Measurements from ENCODE around the gene IRF2. TPM values are rescaled to one million over a fixed set of nuclear protein-coding genes. Genes with fewer than 3 reads are reported as not detected.

Gene IRF2
- total and polyA plus RNA-seq, 12 donors = 19.0 to 93.1 (median 52.3) TPM

- intact Hi-C loops (cut with DNase I) = no loop called here
- H3K4me3 ChIP-seq = no peak overlapping the region
- no peaks in the 10 kb centered on the region for H3K36me3 ChIP-seq (replicated peaks in 1 of 2)
- H3K9me3 ChIP-seq (replicated peaks in 1 of 3) = no peaks in the 10 kb centered on the region
- 79 to 100% (median 92%) methylated on average over 5 to 10 of the region's 10 CpGs for WGBS, 4 donors
- DNase-seq = no peak
- H3K27ac ChIP-seq = no peak overlapping the region
- H3K4me1 ChIP-seq (replicated peaks in 1 of 2) = peaks cover 0 to 7% of the 10 kb centered on the region in 2 donors
- H3K27me3 ChIP-seq = no peaks in the 10 kb centered on the region
- TF ChIP-seq, protein P1, sequence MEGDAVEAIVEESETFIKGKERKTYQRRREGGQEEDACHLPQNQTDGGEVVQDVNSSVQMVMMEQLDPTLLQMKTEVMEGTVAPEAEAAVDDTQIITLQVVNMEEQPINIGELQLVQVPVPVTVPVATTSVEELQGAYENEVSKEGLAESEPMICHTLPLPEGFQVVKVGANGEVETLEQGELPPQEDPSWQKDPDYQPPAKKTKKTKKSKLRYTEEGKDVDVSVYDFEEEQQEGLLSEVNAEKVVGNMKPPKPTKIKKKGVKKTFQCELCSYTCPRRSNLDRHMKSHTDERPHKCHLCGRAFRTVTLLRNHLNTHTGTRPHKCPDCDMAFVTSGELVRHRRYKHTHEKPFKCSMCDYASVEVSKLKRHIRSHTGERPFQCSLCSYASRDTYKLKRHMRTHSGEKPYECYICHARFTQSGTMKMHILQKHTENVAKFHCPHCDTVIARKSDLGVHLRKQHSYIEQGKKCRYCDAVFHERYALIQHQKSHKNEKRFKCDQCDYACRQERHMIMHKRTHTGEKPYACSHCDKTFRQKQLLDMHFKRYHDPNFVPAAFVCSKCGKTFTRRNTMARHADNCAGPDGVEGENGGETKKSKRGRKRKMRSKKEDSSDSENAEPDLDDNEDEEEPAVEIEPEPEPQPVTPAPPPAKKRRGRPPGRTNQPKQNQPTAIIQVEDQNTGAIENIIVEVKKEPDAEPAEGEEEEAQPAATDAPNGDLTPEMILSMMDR (IDR thresholded peaks at IDR 0.05) = no peak
- TF ChIP-seq POLR2A (IDR thresholded peaks at IDR 0.05) = no peak
These were observed 24.2 kb upstream of the IRF2 start for GRCh38 chr4:184498598-184498997.

- no peak for DNase-seq
- WGBS, 4 donors = 93 to 100% (median 95%) methylated on average over 4 to 8 of the region's 8 CpGs
- no peaks in the 10 kb centered on the region for H3K27me3 ChIP-seq
- H3K4me3 ChIP-seq = no peak overlapping the region
- H3K27ac ChIP-seq = no peak overlapping the region
- TF ChIP-seq, protein P1 (IDR thresholded peaks at IDR 0.05) = no peak
- TF ChIP-seq POLR2A (IDR thresholded peaks at IDR 0.05) = no peak
- H3K9me3 ChIP-seq (replicated peaks in 1 of 3) = no peaks in the 10 kb centered on the region
- no peaks in the 10 kb centered on the region for H3K36me3 ChIP-seq (replicated peaks in 1 of 2)
- H3K4me1 ChIP-seq (replicated peaks in 1 of 2) = no peaks in the 10 kb centered on the region
- intact Hi-C loops (cut with DNase I) = no loop called here
These were observed 15.4 kb upstream of the IRF2 start for GRCh38 chr4:184489771-184490170.

DNA sequence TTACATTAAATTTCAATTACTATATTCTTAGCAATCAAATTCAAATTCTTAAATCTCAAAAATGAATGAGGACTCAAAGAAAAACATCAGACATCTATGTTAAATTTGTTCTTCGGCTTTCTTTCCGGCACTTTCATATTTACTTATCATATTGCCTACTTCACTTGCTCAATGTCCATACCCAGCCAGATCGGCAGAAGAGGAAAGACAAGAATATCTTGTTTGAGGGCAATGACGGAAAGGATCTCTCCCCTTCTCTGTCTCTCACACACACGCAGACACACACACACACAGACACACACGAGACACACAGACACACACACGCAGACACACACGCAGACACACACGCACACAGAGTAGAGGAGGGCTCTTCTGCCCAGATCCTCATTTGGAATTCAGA lies 13.2 kb upstream of the IRF2 start:
- Histone ChIP-seq H3K4me1 (replicated peaks in 1 of 2) (no peaks in the 10 kb centered on the region), H3K9me3 (replicated peaks in 1 of 3) (no peaks in the 10 kb centered on the region), H3K36me3 (replicated peaks in 1 of 2) (no peaks in the 10 kb centered on the region), H3K4me3 (no peak overlapping the region), H3K27ac (no peak overlapping the region), H3K27me3 (no peaks in the 10 kb centered on the region)
- intact Hi-C loops (cut with DNase I) = no loop called here
- 89 to 95% (median 93%) methylated on average over 9 of the region's 9 CpGs for WGBS, 4 donors
- TF ChIP-seq POLR2A (IDR thresholded peaks at IDR 0.05) = no peak
- TF ChIP-seq, protein P1 (IDR thresholded peaks at IDR 0.05) = no peak
- no peak for DNase-seq

DNA sequence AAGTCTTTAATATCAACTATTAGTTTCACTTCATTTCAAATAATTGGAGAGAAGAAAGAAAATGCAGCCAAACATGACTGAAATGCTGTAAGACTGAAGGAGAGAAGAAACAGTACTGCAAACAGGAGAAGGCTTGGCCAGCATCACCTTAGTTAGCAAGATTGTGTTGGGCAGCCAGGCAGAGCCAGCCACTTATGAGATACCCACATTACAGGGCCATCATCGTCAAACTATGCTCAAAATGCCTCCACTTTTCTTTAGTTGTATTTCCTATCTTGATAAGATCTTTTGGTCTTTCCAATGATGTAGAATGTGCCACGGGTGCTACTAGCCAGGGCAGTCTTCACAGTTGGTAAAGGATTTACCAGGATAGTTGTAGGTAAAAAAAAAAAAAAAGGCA lies 10.9 kb upstream of the IRF2 start:
- intact Hi-C loops (cut with DNase I) = no loop called here
- H3K9me3 ChIP-seq (replicated peaks in 1 of 3) = no peaks in the 10 kb centered on the region
- no peaks in the 10 kb centered on the region for H3K27me3 ChIP-seq
- 81 to 95% (median 85%) methylated on average over 2 of the region's 2 CpGs for WGBS, 4 donors
- DNase-seq = no peak
- no peaks in the 10 kb centered on the region for H3K36me3 ChIP-seq (replicated peaks in 1 of 2)
- H3K4me3 ChIP-seq = no peak overlapping the region
- H3K4me1 ChIP-seq (replicated peaks in 1 of 2) = peaks cover 0 to 3% of the 10 kb centered on the region in 2 donors
- no peak overlapping the region for H3K27ac ChIP-seq
- TF ChIP-seq, protein P1 (IDR thresholded peaks at IDR 0.05) = no peak
- no peak for TF ChIP-seq POLR2A (IDR thresholded peaks at IDR 0.05)

All from adrenal gland (tissue), 12 donors.